ENCODE data around the gene KMT5B. TPM values are rescaled to one million over a fixed set of nuclear protein-coding genes. Genes with fewer than 3 reads are reported as not detected.

The KMT5B gene
- total and polyA plus RNA-seq, 7 donors: 20.8 to 45.7 (median 38.7) TPM

DNA sequence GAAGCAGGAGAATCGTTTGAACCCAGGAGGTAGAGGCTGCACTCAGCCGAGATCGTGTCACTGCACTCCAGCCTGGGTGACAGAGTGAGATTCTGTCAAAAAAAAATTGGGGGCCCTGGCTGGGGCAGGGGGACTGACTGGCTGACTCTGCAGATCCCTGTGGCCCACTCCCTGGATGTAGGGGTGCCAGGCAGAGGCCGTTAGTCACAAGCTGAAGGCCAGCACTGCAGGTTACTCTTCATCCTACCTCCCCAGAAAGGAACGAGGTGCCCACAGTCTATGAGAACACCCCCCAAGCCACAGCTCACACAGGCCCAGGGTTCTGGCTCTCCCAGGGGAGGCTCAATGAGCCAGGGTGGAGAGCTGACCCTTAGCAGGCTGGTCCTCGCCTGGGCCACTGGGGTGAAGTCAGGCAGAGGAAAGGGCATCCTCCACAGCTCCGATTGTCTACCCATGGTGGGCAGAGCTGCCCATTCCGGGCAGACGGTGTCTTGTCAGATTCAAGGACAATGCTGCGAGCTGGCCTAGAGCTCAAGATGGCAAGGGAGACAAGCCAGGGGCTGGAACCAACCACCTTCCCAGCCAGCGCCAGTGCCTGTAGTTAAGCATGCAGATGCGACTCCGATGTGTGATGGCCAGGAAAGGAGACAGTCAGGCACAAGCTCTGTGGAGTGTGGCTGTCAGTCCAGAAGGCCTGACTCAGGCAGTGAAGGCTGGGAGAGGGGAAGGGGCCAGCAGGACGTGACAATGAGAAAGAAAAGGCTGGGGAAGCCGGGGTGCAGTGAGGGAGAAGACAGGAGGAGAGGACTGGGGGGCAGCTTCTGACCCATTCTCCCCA lies 46.2 kb upstream of the KMT5B start:
- Histone ChIP-seq H3K4me3 (no peak overlapping the region), H3K27me3 (no peaks in the 10 kb centered on the region), H3K36me3 (peaks cover 0 to 37% (median 23%) of the 10 kb centered on the region in 4 donors), H3K9me3 (no peaks in the 10 kb centered on the region), H3K27ac (no peak overlapping the region), H3K4me1 (peaks cover 0 to 19% (median 11%) of the 10 kb centered on the region in 4 donors)
- WGBS, 2 donors: 91 to 93% methylated on average over 15 of the region's 15 CpGs
- no peak for TF ChIP-seq POLR2A (IDR thresholded peaks at IDR 0.05)
- TF ChIP-seq, protein P1, sequence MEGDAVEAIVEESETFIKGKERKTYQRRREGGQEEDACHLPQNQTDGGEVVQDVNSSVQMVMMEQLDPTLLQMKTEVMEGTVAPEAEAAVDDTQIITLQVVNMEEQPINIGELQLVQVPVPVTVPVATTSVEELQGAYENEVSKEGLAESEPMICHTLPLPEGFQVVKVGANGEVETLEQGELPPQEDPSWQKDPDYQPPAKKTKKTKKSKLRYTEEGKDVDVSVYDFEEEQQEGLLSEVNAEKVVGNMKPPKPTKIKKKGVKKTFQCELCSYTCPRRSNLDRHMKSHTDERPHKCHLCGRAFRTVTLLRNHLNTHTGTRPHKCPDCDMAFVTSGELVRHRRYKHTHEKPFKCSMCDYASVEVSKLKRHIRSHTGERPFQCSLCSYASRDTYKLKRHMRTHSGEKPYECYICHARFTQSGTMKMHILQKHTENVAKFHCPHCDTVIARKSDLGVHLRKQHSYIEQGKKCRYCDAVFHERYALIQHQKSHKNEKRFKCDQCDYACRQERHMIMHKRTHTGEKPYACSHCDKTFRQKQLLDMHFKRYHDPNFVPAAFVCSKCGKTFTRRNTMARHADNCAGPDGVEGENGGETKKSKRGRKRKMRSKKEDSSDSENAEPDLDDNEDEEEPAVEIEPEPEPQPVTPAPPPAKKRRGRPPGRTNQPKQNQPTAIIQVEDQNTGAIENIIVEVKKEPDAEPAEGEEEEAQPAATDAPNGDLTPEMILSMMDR (IDR thresholded peaks at IDR 0.05): no peak
- TF ChIP-seq POLR2AphosphoS5 (IDR thresholded peaks at IDR 0.05): no peak
- no peak for TF ChIP-seq EP300 (IDR thresholded peaks at IDR 0.05)
- no peak for DNase-seq
- intact Hi-C loops (cut with DNase I): loop anchor here (5.0 kb wide), 1 partner anchor 123 kb away; no protein-coding TSS in a partner anchor

DNA sequence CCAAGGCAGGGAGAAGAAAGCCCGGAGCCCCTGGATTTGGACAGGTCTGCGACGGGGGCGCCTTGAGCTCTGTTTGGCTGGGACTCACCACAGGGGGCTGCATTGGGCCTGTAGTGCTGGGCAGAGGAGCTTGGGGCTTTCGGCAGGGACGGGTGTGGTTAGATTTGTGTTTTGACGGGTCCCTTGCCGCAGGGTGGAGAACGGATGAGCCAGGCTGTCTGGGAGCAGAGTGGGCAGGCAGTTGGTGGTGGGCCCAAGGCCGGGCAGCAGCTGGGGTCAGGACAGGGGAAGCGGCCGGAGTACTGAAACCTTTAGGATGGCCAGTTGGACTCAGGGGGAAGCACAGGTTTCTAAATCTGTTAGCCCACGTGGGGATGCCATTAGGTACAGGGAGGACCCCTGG lies 45.3 kb upstream of the KMT5B start:
- no peak for DNase-seq
- Histone ChIP-seq H3K27me3 (no peaks in the 10 kb centered on the region), H3K4me3 (no peak overlapping the region), H3K9me3 (no peaks in the 10 kb centered on the region), H3K27ac (peak overlapping the region in 2 of 4 donors; percentile 21 to 54), H3K4me1 (peaks cover 0 to 19% (median 11%) of the 10 kb centered on the region in 4 donors), H3K36me3 (peaks cover 0 to 29% (median 18%) of the 10 kb centered on the region in 4 donors)
- 92 to 94% methylated on average over 13 of the region's 13 CpGs for WGBS, 2 donors
- TF ChIP-seq POLR2A (IDR thresholded peaks at IDR 0.05) (no peak), EP300 (IDR thresholded peaks at IDR 0.05) (no peak), POLR2AphosphoS5 (IDR thresholded peaks at IDR 0.05) (no peak)
- TF ChIP-seq, protein P1 (IDR thresholded peaks at IDR 0.05): no peak
- intact Hi-C loops (cut with DNase I): loop anchor here (5.0 kb wide), 1 partner anchor 124 kb away; no protein-coding TSS in a partner anchor

DNA sequence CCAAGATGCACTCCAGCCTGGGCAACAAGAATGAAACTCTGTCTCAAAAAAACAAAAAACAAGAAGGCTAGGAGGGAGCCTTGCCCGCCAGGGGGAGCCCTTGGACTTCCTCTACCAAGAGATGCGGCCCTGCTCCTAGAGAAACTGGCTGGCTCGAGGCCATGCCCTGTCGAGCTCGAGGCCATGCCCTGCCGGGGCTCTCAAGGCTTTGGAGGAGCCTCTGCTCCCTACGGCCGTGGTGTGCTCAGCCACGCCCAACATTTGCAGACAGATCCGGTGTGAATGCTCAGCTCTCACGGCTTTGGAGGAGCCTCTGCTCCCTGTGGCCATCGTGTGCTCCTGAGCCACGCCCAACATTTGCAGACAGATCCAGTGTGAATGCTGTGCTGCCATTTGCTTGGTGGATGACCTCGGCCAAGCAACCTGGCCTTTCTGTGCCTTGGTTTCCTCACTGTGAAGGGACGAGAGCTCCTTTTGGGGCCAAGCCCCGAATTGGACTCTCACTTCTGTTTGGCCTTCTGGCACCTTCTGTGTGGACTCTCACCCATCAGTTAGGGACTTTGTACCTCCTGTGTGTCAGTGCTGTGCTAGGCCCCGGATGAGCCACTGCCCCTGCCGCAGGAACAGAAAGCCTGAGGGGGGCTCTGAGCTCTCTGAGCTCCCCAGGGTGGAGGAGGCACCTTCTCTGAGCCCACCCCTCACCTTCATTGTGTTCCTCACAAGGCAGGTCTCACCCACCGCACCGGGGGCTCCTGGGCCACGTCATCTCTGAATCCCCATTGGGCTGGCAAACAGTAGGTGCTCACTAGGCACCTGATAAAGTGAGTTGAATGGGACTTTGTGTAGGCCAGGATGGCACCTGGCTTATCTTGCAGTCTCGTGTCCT lies 44.6 kb upstream of the KMT5B start:
- H3K27ac ChIP-seq: peak overlapping the region in 3 of 4 donors; percentile 21 to 54 (median 34)

DNA sequence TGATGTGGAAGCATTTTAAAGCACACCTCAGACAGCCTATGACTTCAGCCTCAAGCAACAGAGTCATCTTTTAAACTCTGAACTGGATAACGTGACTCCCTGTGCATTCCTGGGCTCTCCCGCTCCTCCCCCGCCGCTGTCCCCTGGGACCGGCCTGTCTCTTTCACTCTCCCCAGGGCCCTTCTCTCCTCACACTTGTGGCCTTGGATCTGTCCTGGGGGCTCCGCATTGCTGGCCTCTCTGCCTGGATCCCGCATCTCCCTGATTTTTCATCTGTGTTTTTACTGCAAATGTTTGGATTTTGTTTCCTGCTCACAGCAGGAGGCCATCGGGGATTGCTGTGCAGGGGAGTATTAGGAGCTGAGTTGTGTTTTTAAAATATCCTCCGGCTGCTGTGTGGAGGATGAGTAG lies 43.2 kb upstream of the KMT5B start:
- 76 to 82% methylated on average over 9 of the region's 9 CpGs for whole genome bisulfite sequencing, 2 donors
- H3K36me3 ChIP-seq: peaks cover 0 to 9% (median 1%) of the 10 kb centered on the region in 4 donors
- no peak for DNase-seq
- H3K27me3 ChIP-seq: no peaks in the 10 kb centered on the region
- intact Hi-C loops (cut with DNase I): loop anchor here (5.0 kb wide), 1 partner anchor 126 kb away; no protein-coding TSS in a partner anchor
- TF ChIP-seq EP300 (IDR thresholded peaks at IDR 0.05) (no peak), POLR2AphosphoS5 (IDR thresholded peaks at IDR 0.05) (no peak), POLR2A (IDR thresholded peaks at IDR 0.05) (no peak)
- TF ChIP-seq, protein P1 (IDR thresholded peaks at IDR 0.05): no peak
- no peaks in the 10 kb centered on the region for H3K9me3 ChIP-seq
- H3K4me1 ChIP-seq: peaks cover 0 to 19% (median 11%) of the 10 kb centered on the region in 4 donors
- peak overlapping the region in 2 of 4 donors; percentile 24 to 54 for H3K27ac ChIP-seq
- H3K4me3 ChIP-seq: no peak overlapping the region

More for the DNA sequence above, 44.6 kb upstream of the KMT5B start:
- peak overlapping the region in 2 of 4 donors; percentile 28 to 31 for H3K4me3 ChIP-seq
- no peaks in the 10 kb centered on the region for H3K27me3 ChIP-seq
- WGBS, 2 donors: 29 to 43% methylated on average over 22 of the region's 22 CpGs
- intact Hi-C loops (cut with DNase I): loop anchor here (1.0 to 5.0 kb wide), 4 partner anchors 40 to 190 kb away; no protein-coding TSS in a partner anchor
- TF ChIP-seq POLR2AphosphoS5 (IDR thresholded peaks at IDR 0.05): peak in 3 of 4 donors; percentile 7 to 73 (median 64)
- TF ChIP-seq, protein P1 (IDR thresholded peaks at IDR 0.05): peak; percentile 87 to 92 (median 90)
- no peak for TF ChIP-seq POLR2A (IDR thresholded peaks at IDR 0.05)
- TF ChIP-seq EP300 (IDR thresholded peaks at IDR 0.05): no peak
- H3K9me3 ChIP-seq: no peaks in the 10 kb centered on the region
- peaks cover 0 to 19% (median 11%) of the 10 kb centered on the region in 4 donors for H3K4me1 ChIP-seq
- H3K36me3 ChIP-seq: peaks cover 0 to 23% (median 14%) of the 10 kb centered on the region in 4 donors
- DNase-seq: peak; percentile 98

Measured in sigmoid colon (tissue), 7 donors.